ENCODE data around the gene HES2.

The HES2 gene, protein sequence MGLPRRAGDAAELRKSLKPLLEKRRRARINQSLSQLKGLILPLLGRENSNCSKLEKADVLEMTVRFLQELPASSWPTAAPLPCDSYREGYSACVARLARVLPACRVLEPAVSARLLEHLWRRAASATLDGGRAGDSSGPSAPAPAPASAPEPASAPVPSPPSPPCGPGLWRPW

GRCh38 chr1:6419804-6420453 is at the start of gene HES2:
Gene HES2, minus strand, starts transcription at chr1:6419919. Its CDS starts 99 bp downstream, at chr1:6419820.
- no peak for DNase-seq (ENCODE audit: extremely low spot score)
- ChIA-PET POLR2A (interaction anchor here (0.6 kb wide), 1 partner anchor 26 kb away, joined by 4 read pairs; the partner anchor contains the start of gene ACOT7), CTCF (interaction anchor here (1.0 to 6.0 kb wide), 4 partner anchors 14 to 56 kb away, joined by 3 to 94 read pairs (median 5); no protein-coding TSS in a partner anchor)
- TF ChIP-seq CTCF (IDR thresholded peaks at IDR 0.05; ENCODE audit: control extremely low read depth, extremely low read depth, low read depth, missing control alignments), result no peak

DNA sequence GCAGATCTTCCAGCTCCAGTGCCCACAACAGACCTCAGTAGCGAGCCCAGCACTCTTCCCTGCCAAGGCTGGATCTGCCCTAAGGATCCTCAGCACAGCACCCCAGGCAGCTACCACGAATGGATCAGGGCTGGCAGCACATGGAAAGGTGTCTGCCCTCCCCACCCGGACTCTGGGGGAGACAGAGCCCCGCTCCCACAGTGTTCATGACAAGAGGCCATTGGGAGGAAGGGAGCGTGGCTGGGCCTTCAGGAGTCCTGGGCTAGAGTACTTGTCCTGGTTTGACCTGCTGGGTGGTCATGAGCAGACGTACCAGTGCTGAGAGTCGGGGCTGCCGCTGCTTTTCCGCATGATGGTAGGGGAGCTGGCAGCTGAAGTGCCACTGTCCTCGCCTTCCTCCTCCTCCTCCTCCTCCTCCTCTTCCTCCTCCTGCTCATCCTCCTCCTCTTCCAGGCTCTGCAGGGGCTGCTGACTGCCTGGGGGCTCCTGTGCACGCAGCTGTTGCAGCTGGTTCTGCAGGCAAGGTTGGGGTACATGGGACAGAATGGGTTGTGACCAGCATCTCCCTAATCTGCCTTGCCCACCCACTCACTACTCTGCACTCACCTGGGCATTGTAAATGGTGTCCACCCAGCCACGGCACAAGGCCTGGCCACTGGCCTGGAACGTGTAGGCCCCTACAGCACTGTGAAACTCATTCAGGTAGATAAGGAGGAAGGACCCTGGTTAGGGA is 49.2 kb upstream of the HES2 start:
- DNase-seq (ENCODE audit: extremely low spot score), result no peak
- POLR2A ChIA-PET, result no interaction called here
- CTCF ChIA-PET, result interaction anchor here (1.3 to 2.4 kb wide), 3 partner anchors 21 to 31 kb away, joined by 3 to 6 read pairs (median 5); partner anchors contain the start of gene PLEKHG5
- TF ChIP-seq CTCF (IDR thresholded peaks at IDR 0.05; ENCODE audit: control extremely low read depth, extremely low read depth, low read depth, missing control alignments), result no peak

- no peak for DNase-seq (ENCODE audit: extremely low spot score)
- ChIA-PET POLR2A (no interaction called here), CTCF (interaction anchor here (1.4 to 2.4 kb wide), 5 partner anchors 12 to 221 kb away, joined by 4 to 6 read pairs (median 5); no protein-coding TSS in a partner anchor)
- TF ChIP-seq CTCF (IDR thresholded peaks at IDR 0.05; ENCODE audit: control extremely low read depth, extremely low read depth, low read depth, missing control alignments), result no peak
Observed at GRCh38 chr1:6467744-6468688, 48.3 kb upstream of the HES2 start.

- TF ChIP-seq CTCF (IDR thresholded peaks at IDR 0.05; ENCODE audit: control extremely low read depth, extremely low read depth, low read depth, missing control alignments), result no peak
- ChIA-PET CTCF (interaction anchor here (1.4 to 2.4 kb wide), 4 partner anchors 12 to 220 kb away, joined by 4 to 6 read pairs (median 5); no protein-coding TSS in a partner anchor), POLR2A (no interaction called here)
- no peak for DNase-seq (ENCODE audit: extremely low spot score)
Observed at GRCh38 chr1:6467224-6467623, 47.5 kb upstream of the HES2 start.

GRCh38 chr1:6466751-6467150 is 47.0 kb upstream of the HES2 start:
- CTCF ChIA-PET, result interaction anchor here (1.4 to 2.4 kb wide), 4 partner anchors 13 to 220 kb away, joined by 4 to 6 read pairs (median 5); no protein-coding TSS in a partner anchor
- DNase-seq (ENCODE audit: extremely low spot score), result no peak
- TF ChIP-seq CTCF (IDR thresholded peaks at IDR 0.05; ENCODE audit: control extremely low read depth, extremely low read depth, low read depth, missing control alignments), result no peak
- POLR2A ChIA-PET, result no interaction called here
